HEK293T (cell line): ENCODE results near the gene SSUH2.

Experiments used
- ARNT ChIP-seq: fragments of 450-650 bp; IDR thresholded peaks from 2 replicates; pipeline ENCODE4 v1.6.1; 2017; ENCODE audit warnings: mild to moderate bottlenecking
- BHLHE40 ChIP-seq: fragments of 450-650 bp; IDR thresholded peaks from 2 replicates; pipeline ENCODE4 v1.6.1; 2016; ENCODE audit warnings: mild to moderate bottlenecking, moderate library complexity, borderline replicate concordance
- ELF4 ChIP-seq: fragments of 450-650 bp; IDR thresholded peaks from 2 replicates; pipeline ENCODE4 v1.6.1; 2017; ENCODE audit warnings: antibody characterized with exemption
- FOXA1 ChIP-seq: fragments of 450-650 bp; IDR thresholded peaks from 2 replicates; pipeline ENCODE4 v1.6.1; 2016; ENCODE audit warnings: mild to moderate bottlenecking
- FOXK2 ChIP-seq: fragments of 450-650 bp; IDR thresholded peaks from 2 replicates; pipeline ENCODE4 v1.6.1; 2016; ENCODE audit warnings: mild to moderate bottlenecking
- NFRKB ChIP-seq: fragments of 450-650 bp; IDR thresholded peaks from 2 replicates; pipeline ENCODE4 v1.6.1; 2016; ENCODE audit warnings: mild to moderate bottlenecking, moderate library complexity
- SP1 ChIP-seq: fragments of 450-650 bp; IDR thresholded peaks from 2 replicates; pipeline ENCODE4 v1.6.1; 2017
- TARDBP ChIP-seq: fragments of 450-650 bp; IDR thresholded peaks from 2 replicates; pipeline ENCODE4 v1.6.1; 2016

- TF ChIP-seq BHLHE40 (no peak), TARDBP (no peak), FOXK2 (no peak), FOXA1 (no peak), ELF4 (no peak), SP1 (no peak), ARNT (no peak), NFRKB (no peak)
Measured at GRCh38 chr3:8637348-8637747, 7.2 kb downstream of the SSUH2 start.
